ENCODE results near the gene KMT2C.

DNA sequence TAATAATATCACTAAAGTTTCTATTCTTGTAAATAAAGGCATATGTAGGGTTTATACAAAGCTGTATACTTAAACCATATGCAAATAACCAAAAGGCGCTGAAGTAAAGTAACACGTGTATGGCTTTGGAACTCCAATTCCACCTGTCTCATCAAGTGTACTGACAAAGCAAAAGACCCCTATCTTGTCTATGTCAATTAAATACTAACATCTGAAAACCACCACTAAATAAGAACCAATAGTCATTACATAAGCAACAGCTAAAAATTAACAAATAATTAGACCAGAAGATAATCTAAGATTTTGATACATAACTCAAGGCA lies 93.9 kb downstream of the KMT2C start:
- no peak for TF ChIP-seq CTCF (IDR thresholded peaks at IDR 0.05 in 4 of 5, conservative IDR thresholded peaks at IDR 0.05 in 1 of 5)
- TF ChIP-seq POLR2A (IDR thresholded peaks at IDR 0.05), result no peak

Data from gastrocnemius medialis (tissue), 4 donors.